Left ventricle myocardium inferior (tissue), 1 donor: ENCODE data around the gene NDUFB11. TPM values are rescaled to one million over a fixed set of nuclear protein-coding genes. Genes with fewer than 3 reads are reported as not detected.

Source experiments
- DNase-seq: peaks from one replicate; pipeline ENCODE4 v3.0.0-alpha.2; 2020
- H3K27ac ChIP-seq: fragments of 200-600 bp; replicated peaks from 2 replicates; pipeline ENCODE4 v1.8.0; 2021
- H3K27me3 ChIP-seq: fragments of 200-600 bp; 2 replicates; pipeline ENCODE4 v1.8.0; 2021; ENCODE audit warnings: low read depth
- H3K36me3 ChIP-seq: fragments of 200-600 bp; 2 replicates; pipeline ENCODE4 v1.8.0; 2021
- H3K4me1 ChIP-seq: fragments of 200-600 bp; 2 replicates; pipeline ENCODE4 v1.8.0; 2021
- H3K4me3 ChIP-seq: fragments of 200-600 bp; 2 replicates; pipeline ENCODE4 v1.8.0; 2021; ENCODE audit warnings: mild to moderate bottlenecking, moderate library complexity
- H3K9me3 ChIP-seq: fragments of 200-600 bp; replicated peaks from 2 replicates; pipeline ENCODE4 v1.8.0; 2021
- CTCF ChIP-seq: fragments of 200-600 bp; IDR thresholded peaks from 2 replicates; pipeline ENCODE4 v1.8.0; 2021; ENCODE audit warnings: antibody characterized with exemption, mild to moderate bottlenecking, borderline replicate concordance
- intact Hi-C: fragments of 100-400 bp; cut with micrococcal nuclease; formaldehyde crosslinking; loops from one replicate; pipeline ENCODE4 v1.11.0; 2022
- total RNA-seq: library from RNA; stranded (reverse); fragmentation: NEBNext Ultra II Directional; extraction: Animal tissue kit (Norgen Biotek cat#: 25700); gene quantifications from one replicate; pipeline ENCODE4 v1.2.1, GENCODE V29; 2021
- donor health status: DM: no; HTN: yes; CAD: no; lungs with severe emphysema.

NDUFB11 gene
- total RNA-seq, 1 donor from 2014 or later, result 171 TPM

GRCh38 chrX:47164420-47164819, 19.9 kb upstream of the NDUFB11 start:
- no peak for TF ChIP-seq CTCF
- intact Hi-C loops, result no loop called here

GRCh38 chrX:47162927-47163583, 18.6 kb upstream of the NDUFB11 start:
- H3K9me3 ChIP-seq, result no peaks in the 10 kb centered on the region
- H3K27me3 ChIP-seq, result no peaks in the 10 kb centered on the region
- no peaks in the 10 kb centered on the region for H3K4me1 ChIP-seq
- no peaks in the 10 kb centered on the region for H3K36me3 ChIP-seq
- no peak for DNase-seq
- H3K4me3 ChIP-seq, result no peak overlapping the region
- no peak for TF ChIP-seq CTCF
- intact Hi-C loops, result no loop called here
- H3K27ac ChIP-seq, result no peak overlapping the region

More at GRCh38 chrX:47164420-47164819, 19.9 kb upstream of the NDUFB11 start:
- Histone ChIP-seq H3K36me3 (no peaks in the 10 kb centered on the region), H3K4me1 (no peaks in the 10 kb centered on the region), H3K27ac (no peak overlapping the region), H3K4me3 (no peak overlapping the region), H3K9me3 (no peaks in the 10 kb centered on the region), H3K27me3 (no peaks in the 10 kb centered on the region)
- no peak for DNase-seq

GRCh38 chrX:47160781-47161180, 16.3 kb upstream of the NDUFB11 start:
- DNase-seq, result no peak
- Histone ChIP-seq H3K27me3 (no peaks in the 10 kb centered on the region), H3K4me3 (no peak overlapping the region), H3K9me3 (no peaks in the 10 kb centered on the region), H3K36me3 (peaks cover 6% of the 10 kb centered on the region), H3K27ac (no peak overlapping the region), H3K4me1 (no peaks in the 10 kb centered on the region)
- intact Hi-C loops, result no loop called here
- no peak for TF ChIP-seq CTCF

GRCh38 chrX:47158781-47159180, 14.3 kb upstream of the NDUFB11 start:
- H3K4me3 ChIP-seq, result no peak overlapping the region
- intact Hi-C loops, result no loop called here
- peaks cover 14% of the 10 kb centered on the region for H3K36me3 ChIP-seq
- H3K9me3 ChIP-seq, result no peaks in the 10 kb centered on the region
- H3K27ac ChIP-seq, result no peak overlapping the region
- no peak for DNase-seq
- TF ChIP-seq CTCF, result no peak
- no peaks in the 10 kb centered on the region for H3K4me1 ChIP-seq
- no peaks in the 10 kb centered on the region for H3K27me3 ChIP-seq

- intact Hi-C loops, result no loop called here
- Histone ChIP-seq H3K36me3 (peaks cover 14% of the 10 kb centered on the region), H3K27me3 (no peaks in the 10 kb centered on the region), H3K4me3 (no peak overlapping the region), H3K27ac (no peak overlapping the region), H3K9me3 (no peaks in the 10 kb centered on the region), H3K4me1 (no peaks in the 10 kb centered on the region)
- DNase-seq, result no peak
- no peak for TF ChIP-seq CTCF
Observed at GRCh38 chrX:47158131-47158530, 13.6 kb upstream of the NDUFB11 start.
